Hepatocyte (in vitro differentiated cells): ENCODE data around the gene EVL.

Experiments
- CTCF ChIP-seq: fragments of 200-600 bp; sonication (generic); IDR thresholded peaks from 2 replicates; pipeline ENCODE4 v1.5.1; 2016; ENCODE audit warnings: antibody characterized with exemption, mild to moderate bottlenecking; ENCODE audit not compliant: poor library complexity
- EZH2 ChIP-seq: fragments of 200-600 bp; sonication (generic); IDR thresholded peaks from 2 replicates; pipeline ENCODE4 v1.6.1; 2016; ENCODE audit warnings: antibody characterized with exemption, mild to moderate bottlenecking, borderline replicate concordance
- EZH2phosphoT487 ChIP-seq: fragments of 200-600 bp; sonication (generic); IDR thresholded peaks from one replicate; pipeline ENCODE4 v1.6.1; 2018; ENCODE audit warnings: antibody characterized with exemption, mild to moderate bottlenecking, low read depth, moderate library complexity; ENCODE audit not compliant: unreplicated experiment, severe bottlenecking

- no peak for TF ChIP-seq CTCF
- TF ChIP-seq EZH2 = no peak
- TF ChIP-seq EZH2phosphoT487 = no peak
These were observed 108.1 kb downstream of the EVL start for GRCh38 chr14:100173353-100173752.
